Fibroblast of lung (primary cell): Measurements from ENCODE around the gene PPFIA2. TPM values are rescaled to one million over a fixed set of nuclear protein-coding genes. Genes with fewer than 3 reads are reported as not detected.

Experiments
- DNase-seq, 2 donors: peaks; one replicate each; pipeline versions ENCODE4 v3.0.0 to v3.0.0-alpha.2; 2010; ENCODE audit warnings: low read depth in 2 of 2
- H2AFZ ChIP-seq: 2 replicates; pipeline ENCODE4 v1.5.1; 2012; ENCODE audit warnings: low read length, control low read depth, inconsistent platforms
- H3K27ac ChIP-seq: 2 replicates; pipeline ENCODE4 v1.5.1; 2011; ENCODE audit warnings: low read length, control low read depth; ENCODE audit not compliant: insufficient read depth
- H3K27me3 ChIP-seq: 2 replicates; pipeline ENCODE4 v1.5.1; 2011; ENCODE audit warnings: mild to moderate bottlenecking, low read length; ENCODE audit not compliant: control insufficient read depth, insufficient read depth
- H3K36me3 ChIP-seq: 2 replicates; pipeline ENCODE4 v1.5.1; 2011; ENCODE audit warnings: low read length; ENCODE audit not compliant: control insufficient read depth, insufficient read depth
- H3K4me1 ChIP-seq: 2 replicates; pipeline ENCODE4 v1.5.1; 2011; ENCODE audit warnings: low read length; ENCODE audit not compliant: control insufficient read depth, insufficient read depth; ENCODE audit errors: extremely low read depth
- H3K4me2 ChIP-seq: 2 replicates; pipeline ENCODE4 v1.5.1; 2011; ENCODE audit warnings: low read length, control low read depth; ENCODE audit not compliant: insufficient read depth; ENCODE audit errors: extremely low read depth
- H3K4me3 ChIP-seq, 4 experiments: fragments of 200-600 bp in 1 of 4; sonication (generic) in 1 of 4; replicated peaks in 1 of 4; 2 replicates each; pipeline ENCODE4 v1.5.1; 2011 to 2016; ENCODE audit warnings: low read length in 4 of 4, low read depth in 3 of 4, mild to moderate bottlenecking in 3 of 4, control low read depth in 2 of 4, inconsistent platforms in 1 of 4, mixed read lengths in 1 of 4; ENCODE audit not compliant: insufficient read depth in 1 of 4; ENCODE audit errors: control extremely low read depth in 1 of 4
- H3K79me2 ChIP-seq: 2 replicates; pipeline ENCODE4 v1.5.1; 2012; ENCODE audit warnings: mild to moderate bottlenecking, low read length, inconsistent platforms; ENCODE audit not compliant: control insufficient read depth, insufficient read depth
- H3K9ac ChIP-seq: 2 replicates; pipeline ENCODE4 v1.5.1; 2011; ENCODE audit warnings: mild to moderate bottlenecking, low read length, control low read depth; ENCODE audit not compliant: insufficient read depth
- H3K9me3 ChIP-seq: 2 replicates; pipeline ENCODE4 v1.5.1; 2012; ENCODE audit warnings: low read depth, low read length; ENCODE audit not compliant: control insufficient read depth, insufficient read depth
- H4K20me1 ChIP-seq: 2 replicates; pipeline ENCODE4 v1.5.1; 2011; ENCODE audit warnings: low read length; ENCODE audit not compliant: control insufficient read depth, insufficient read depth; ENCODE audit errors: extremely low read depth
- EZH2 ChIP-seq: IDR thresholded peaks from 2 replicates; pipeline ENCODE4 v1.5.1; 2012; ENCODE audit warnings: low read length, control low read depth, mild to moderate bottlenecking; ENCODE audit errors: missing control alignments
- polyA plus RNA-seq, 2 donors: library from polyadenylated mRNA; depleted of rRNA in 1 of 2; stranded (reverse) in 1 of 2; unstranded in 1 of 2; fragments of >200 nt; gene quantifications; 2 replicates each; pipeline ENCODE4 v1.2.1, GENCODE V29; 2011 to 2012; ENCODE audit warnings: missing spikeins in 1 of 2
- total RNA-seq: library from RNA; depleted of rRNA; stranded (reverse); fragments of >200 nt; gene quantifications from 2 replicates; pipeline ENCODE4 v1.2.1, GENCODE V29; 2014
- TF ChIP-seq, protein P1 (sequence below), 2 donors: IDR thresholded peaks in 1 of 2; conservative IDR thresholded peaks in 1 of 2; 1 replicate in 1 of 2; 2 replicates in 1 of 2; pipeline ENCODE4 v1.5.1; 2011 to 2012; ENCODE audit warnings: low read length in 2 of 2, control low read depth in 1 of 2, inconsistent platforms in 1 of 2, low read depth in 1 of 2, mild to moderate bottlenecking in 1 of 2

PPFIA2 gene
- total and polyA plus RNA-seq, 2 donors (not counting 1 experiment from before 2014, with no cell fraction given) = 0.54 to 2.1 TPM

DNA sequence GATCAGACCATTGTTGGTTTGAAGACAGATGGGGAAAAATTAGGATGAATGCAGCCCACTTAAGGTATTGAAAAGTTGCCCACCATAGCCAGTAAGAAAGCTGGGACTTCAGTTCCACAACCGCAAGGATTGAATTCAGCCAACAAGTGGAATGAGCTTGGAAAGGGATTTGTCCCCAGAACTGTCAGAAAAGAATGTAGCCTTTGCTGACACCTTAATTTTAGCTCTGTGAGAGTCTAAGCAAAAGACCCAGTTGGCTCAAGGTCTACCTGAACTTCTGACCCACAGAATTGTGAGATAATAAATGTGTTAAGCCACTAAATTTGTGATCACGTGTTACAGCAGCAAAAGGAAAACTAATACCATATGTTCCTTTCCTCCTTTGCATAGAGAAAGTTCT, 29.4 kb downstream of the PPFIA2 start:
- H4K20me1 ChIP-seq = no peaks in the 10 kb centered on the region

DNA sequence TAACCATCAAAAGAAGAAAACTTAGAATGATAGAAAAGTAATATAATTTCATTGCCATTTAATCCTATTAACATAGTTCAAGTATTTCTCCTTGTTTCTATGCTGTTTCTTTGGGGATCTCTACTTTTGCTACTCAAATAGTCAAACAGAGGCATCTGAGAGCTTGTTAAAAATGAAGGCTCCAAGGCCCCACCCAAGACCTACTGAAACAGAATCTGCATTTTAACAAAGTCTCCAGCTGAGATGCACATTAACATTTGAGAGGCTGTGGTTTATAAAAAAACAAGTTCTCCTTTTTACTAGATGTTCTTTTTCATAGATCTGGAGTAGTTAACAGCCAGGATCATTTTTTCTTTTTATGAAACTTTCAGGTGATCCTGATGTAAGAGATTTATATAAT, 31.8 kb downstream of the PPFIA2 start:
- Histone ChIP-seq H3K4me1 (no peaks in the 10 kb centered on the region), H3K9me3 (no peaks in the 10 kb centered on the region), H3K27ac (no peak overlapping the region), H3K36me3 (no peaks in the 10 kb centered on the region), H2AFZ (no peak overlapping the region), H3K79me2 (no peaks in the 10 kb centered on the region), H3K27me3 (no peaks in the 10 kb centered on the region), H3K4me2 (no peak overlapping the region), H3K9ac (no peak overlapping the region), H3K4me3 (no peak overlapping the region), H4K20me1 (no peaks in the 10 kb centered on the region)
- TF ChIP-seq, protein P1, sequence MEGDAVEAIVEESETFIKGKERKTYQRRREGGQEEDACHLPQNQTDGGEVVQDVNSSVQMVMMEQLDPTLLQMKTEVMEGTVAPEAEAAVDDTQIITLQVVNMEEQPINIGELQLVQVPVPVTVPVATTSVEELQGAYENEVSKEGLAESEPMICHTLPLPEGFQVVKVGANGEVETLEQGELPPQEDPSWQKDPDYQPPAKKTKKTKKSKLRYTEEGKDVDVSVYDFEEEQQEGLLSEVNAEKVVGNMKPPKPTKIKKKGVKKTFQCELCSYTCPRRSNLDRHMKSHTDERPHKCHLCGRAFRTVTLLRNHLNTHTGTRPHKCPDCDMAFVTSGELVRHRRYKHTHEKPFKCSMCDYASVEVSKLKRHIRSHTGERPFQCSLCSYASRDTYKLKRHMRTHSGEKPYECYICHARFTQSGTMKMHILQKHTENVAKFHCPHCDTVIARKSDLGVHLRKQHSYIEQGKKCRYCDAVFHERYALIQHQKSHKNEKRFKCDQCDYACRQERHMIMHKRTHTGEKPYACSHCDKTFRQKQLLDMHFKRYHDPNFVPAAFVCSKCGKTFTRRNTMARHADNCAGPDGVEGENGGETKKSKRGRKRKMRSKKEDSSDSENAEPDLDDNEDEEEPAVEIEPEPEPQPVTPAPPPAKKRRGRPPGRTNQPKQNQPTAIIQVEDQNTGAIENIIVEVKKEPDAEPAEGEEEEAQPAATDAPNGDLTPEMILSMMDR (conservative IDR thresholded peaks at IDR 0.05 in 1 of 2, IDR thresholded peaks at IDR 0.05 in 1 of 2; ENCODE audit: low read depth in 1 of 2, low read length in 2 of 2) = no peak
- TF ChIP-seq EZH2 = no peak
- no peak for DNase-seq

More for the DNA sequence above, 29.4 kb downstream of the PPFIA2 start:
- TF ChIP-seq, protein P1 (conservative IDR thresholded peaks at IDR 0.05 in 1 of 2, IDR thresholded peaks at IDR 0.05 in 1 of 2; ENCODE audit: low read depth in 1 of 2, low read length in 2 of 2) = no peak
- Histone ChIP-seq H3K27me3 (no peaks in the 10 kb centered on the region), H3K9me3 (no peaks in the 10 kb centered on the region), H3K9ac (no peak overlapping the region), H3K4me2 (no peak overlapping the region), H3K27ac (no peak overlapping the region), H3K36me3 (no peaks in the 10 kb centered on the region), H2AFZ (no peak overlapping the region), H3K4me1 (no peaks in the 10 kb centered on the region), H3K79me2 (no peaks in the 10 kb centered on the region), H3K4me3 (no peak overlapping the region)
- no peak for DNase-seq

DNA sequence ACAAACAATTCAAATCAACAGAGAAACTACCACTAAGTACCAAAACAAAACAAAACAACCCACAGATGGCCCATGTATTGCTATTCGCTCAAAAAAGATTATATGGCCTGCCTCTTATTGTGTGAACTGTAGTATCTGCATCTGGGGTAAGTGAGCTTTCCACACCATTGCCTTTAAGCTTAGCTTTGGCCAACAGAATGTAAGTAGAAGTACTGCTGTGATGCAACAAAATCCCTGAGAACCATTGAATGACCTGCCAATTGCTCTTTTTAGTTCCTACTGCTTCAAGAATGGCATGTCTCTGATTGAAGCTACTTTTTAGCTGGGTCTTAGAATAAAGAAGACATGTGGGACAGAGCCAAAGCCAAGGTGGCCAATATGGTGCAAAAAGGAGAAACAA, 32.5 kb downstream of the PPFIA2 start:
- no peak overlapping the region for H2AFZ ChIP-seq
- H3K9me3 ChIP-seq = no peaks in the 10 kb centered on the region
- TF ChIP-seq, protein P1 (conservative IDR thresholded peaks at IDR 0.05 in 1 of 2, IDR thresholded peaks at IDR 0.05 in 1 of 2; ENCODE audit: low read depth in 1 of 2, low read length in 2 of 2) = no peak
- no peak for TF ChIP-seq EZH2

More for the DNA sequence above, 32.5 kb downstream of the PPFIA2 start:
- Histone ChIP-seq H3K79me2 (no peaks in the 10 kb centered on the region), H3K36me3 (no peaks in the 10 kb centered on the region), H4K20me1 (no peaks in the 10 kb centered on the region), H3K4me3 (no peak overlapping the region), H3K27me3 (no peaks in the 10 kb centered on the region), H3K4me1 (no peaks in the 10 kb centered on the region), H3K9ac (no peak overlapping the region), H3K27ac (no peak overlapping the region), H3K4me2 (no peak overlapping the region)
- DNase-seq = no peak
